OCI-M1 (cell line): ENCODE results near the gene FAM107B.
A peak's percentile ranks its signal among the peaks of the same experiment; 100 is the strongest.

ENCODE experiments used
- DNase-seq: peaks from one replicate; lab custom pipeline; 2025; lab: John Stamatoyannopoulos, UW

The FAM107B gene

GRCh38 chr10:14556285-14556956 is 218.3 kb downstream of the FAM107B start:
- DNase-seq, result no peak

- DNase-seq, result no peak
These were observed 218.9 kb downstream of the FAM107B start for GRCh38 chr10:14555807-14556206.

GRCh38 chr10:14554491-14555205 is 220.0 kb downstream of the FAM107B start:
- DNase-seq, result no peak

GRCh38 chr10:14554091-14554490 is 220.6 kb downstream of the FAM107B start:
- DNase-seq, result no peak

DNA sequence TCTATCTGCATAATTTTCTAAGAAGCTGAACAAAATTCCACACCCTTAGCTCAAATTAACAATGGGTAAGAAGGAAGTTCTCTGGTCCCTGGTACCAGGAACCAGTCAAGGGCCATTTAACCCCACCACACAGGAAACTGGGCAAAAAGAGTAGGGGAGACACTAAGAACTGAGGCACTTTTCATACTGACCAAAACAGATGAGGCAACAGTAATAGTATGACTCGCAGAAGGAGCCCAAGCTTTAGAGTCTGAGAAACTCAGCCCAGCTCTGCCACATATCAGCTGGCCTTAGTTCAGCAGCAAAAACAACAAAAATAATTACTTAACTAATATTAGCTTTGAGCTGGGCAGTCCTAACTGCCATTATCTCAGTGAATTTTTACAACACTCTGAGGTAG is 221.2 kb downstream of the FAM107B start:
- DNase-seq, result no peak

- no peak for DNase-seq
These were observed 222.7 kb downstream of the FAM107B start for GRCh38 chr10:14552015-14552414.

GRCh38 chr10:14550471-14550981 is 224.2 kb downstream of the FAM107B start:
- no peak for DNase-seq

- no peak for DNase-seq
These were observed 225.2 kb downstream of the FAM107B start for GRCh38 chr10:14549496-14549895.

- DNase-seq, result no peak
These were observed 225.7 kb downstream of the FAM107B start for GRCh38 chr10:14548970-14549369.

GRCh38 chr10:14548474-14548873 is 226.2 kb downstream of the FAM107B start:
- DNase-seq, result no peak

DNA sequence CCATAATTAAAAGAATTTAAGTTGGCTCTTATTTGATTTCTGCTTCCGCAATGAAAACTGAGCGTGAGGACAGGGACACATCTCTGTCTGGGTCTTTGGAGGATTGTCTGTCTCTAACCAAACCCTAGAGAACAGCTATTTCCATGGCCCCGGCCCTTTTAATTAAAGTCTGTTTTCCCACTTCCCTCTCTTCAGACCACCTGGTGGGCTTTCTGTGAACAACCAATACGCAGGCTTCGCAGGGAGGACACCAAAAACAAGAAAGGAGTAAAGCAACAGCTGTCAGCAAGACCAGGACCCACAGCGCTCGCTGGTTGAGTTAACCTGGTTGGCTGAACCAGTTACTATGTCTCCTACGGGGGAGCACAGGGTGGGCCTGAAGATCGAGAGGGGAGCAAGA is 226.9 kb downstream of the FAM107B start:
- DNase-seq, result no peak

- no peak for DNase-seq
These were observed 228.9 kb downstream of the FAM107B start for GRCh38 chr10:14545827-14546226.

GRCh38 chr10:14543904-14544210 is 230.8 kb downstream of the FAM107B start:
- DNase-seq, result no peak

- peak; percentile 32 for DNase-seq
These were observed 231.4 kb downstream of the FAM107B start for GRCh38 chr10:14543046-14543903.

GRCh38 chr10:14541379-14541778 is 233.3 kb downstream of the FAM107B start:
- DNase-seq, result no peak

- DNase-seq, result no peak
These were observed 234.1 kb downstream of the FAM107B start for GRCh38 chr10:14540611-14541010.

DNA sequence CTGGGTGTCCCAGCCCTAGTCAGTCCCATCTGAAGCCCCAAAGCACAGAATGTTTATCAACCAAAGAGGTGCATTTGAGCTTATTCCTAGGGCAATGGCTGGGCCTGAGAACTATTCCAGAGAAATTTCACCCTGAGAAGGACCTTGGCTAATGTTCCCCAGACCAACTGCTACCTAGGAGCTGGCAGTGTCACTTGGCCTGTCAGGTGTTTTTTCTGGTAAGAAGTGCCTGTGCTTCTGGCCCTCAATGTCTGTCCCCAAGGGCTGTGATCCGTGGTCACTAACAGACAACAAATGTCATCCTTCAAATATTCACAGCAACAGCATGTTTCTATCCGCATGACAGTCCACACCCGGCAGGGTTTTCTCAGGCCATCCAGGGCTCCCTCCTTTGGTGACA is 234.6 kb downstream of the FAM107B start:
- no peak for DNase-seq

GRCh38 chr10:14539176-14539575 is 235.5 kb downstream of the FAM107B start:
- DNase-seq, result no peak

- peak; percentile 63 for DNase-seq
These were observed 238.2 kb downstream of the FAM107B start for GRCh38 chr10:14536241-14537213.

DNA sequence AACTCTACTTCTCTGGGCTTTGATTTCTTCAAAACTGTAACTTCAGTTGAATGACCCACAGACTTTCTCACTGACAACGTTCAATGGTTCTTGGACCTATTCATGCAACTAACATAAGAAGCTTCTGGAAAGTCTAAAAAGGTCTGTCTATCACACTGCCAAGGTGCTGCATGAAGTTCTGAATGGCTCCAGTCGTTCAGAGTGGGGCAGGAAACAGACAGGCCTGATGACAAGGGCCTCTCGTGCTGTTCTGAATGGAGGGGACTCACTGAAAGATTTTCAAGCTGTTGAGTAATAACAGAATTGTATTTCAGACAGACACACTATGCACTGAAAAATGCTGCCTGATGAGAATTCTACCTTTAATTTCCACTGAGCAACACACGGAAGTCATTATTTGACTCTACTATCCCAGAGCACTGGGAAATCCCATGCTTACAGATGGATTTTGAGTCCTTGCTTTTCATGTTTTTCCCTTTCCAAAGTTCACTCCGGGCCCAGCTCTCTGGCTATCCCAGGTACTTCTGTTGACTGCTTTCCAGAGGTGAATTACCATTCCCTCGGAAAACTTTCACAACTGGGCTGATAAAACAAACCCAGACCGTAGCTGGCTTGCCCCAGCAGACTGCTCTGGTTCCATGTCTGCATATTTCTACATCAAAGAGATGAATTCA is 239.1 kb downstream of the FAM107B start:
- DNase-seq, result no peak

DNA sequence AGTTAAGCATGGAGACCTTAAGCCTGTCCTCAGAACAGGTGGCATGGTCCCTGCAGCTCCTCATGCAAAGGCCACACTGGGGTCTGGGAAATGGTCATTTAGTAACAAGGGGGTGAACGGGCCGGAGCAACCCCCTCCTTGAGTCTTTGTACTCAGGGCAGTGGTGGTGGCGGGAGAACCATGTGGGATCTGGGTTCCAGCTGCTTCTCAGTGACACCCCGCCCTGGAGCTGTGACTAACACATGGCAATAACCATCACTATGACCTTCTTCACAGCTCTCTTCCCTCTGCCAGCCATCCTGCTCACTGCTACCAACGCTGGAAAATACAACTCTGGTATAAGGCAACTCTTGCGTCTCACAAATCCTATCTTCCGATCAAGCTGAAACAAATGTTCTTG is 240.5 kb downstream of the FAM107B start:
- no peak for DNase-seq
